Amygdala (tissue), 56 donors: ENCODE measurements around the gene DUSP19.

Source experiments
- DNase-seq, 56 donors: peaks; one replicate each; lab custom pipeline; 2025; lab: John Stamatoyannopoulos, UW

DUSP19 gene

DNA sequence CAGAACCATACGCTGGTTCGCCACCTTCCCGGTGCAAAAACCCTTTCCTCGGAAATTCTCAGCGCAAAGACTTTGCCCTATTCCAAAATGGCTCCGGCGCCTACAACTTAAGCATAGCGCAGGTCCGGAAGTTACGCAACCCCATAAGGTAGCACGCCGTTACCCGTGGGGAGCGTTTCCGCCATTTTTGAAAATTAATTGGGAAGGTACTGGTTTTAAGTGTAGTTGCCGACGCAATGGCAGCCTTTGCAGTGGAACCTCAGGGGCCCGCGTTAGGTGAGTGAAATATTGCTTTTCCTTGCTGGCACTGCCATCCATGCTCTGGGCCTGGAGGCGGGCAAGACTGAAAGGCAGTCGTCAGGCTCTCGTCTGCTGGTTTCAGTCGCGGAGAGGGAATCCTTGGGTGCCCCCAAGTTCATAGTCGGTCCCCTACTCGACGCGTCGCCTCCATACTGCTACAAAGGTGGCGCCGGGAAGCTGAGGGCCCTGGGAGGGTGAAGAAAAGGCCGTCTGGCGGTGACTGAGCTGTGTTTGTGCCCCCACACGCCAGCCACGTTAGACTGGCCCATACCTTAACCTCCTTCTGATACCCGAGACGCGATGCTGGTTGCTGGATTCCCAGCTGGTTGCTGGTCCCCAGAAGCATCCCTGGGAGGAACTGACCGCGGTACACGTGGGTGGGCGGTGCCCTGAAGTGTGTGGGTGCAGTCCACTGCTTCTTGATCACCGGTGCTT lies 45.8 kb downstream of the DUSP19 start, which contains the start of gene NUP35:
NUP35 (plus strand) TSS at position 222 of the 735 bp plus-strand sequence; CDS start at position 237, 15 bp downstream.
- peak; percentile 38 to 93 (median 78) for DNase-seq

GRCh38 chr2:183124957-183125255 lies 46.4 kb downstream of the DUSP19 start:
- no peak for DNase-seq

DNA sequence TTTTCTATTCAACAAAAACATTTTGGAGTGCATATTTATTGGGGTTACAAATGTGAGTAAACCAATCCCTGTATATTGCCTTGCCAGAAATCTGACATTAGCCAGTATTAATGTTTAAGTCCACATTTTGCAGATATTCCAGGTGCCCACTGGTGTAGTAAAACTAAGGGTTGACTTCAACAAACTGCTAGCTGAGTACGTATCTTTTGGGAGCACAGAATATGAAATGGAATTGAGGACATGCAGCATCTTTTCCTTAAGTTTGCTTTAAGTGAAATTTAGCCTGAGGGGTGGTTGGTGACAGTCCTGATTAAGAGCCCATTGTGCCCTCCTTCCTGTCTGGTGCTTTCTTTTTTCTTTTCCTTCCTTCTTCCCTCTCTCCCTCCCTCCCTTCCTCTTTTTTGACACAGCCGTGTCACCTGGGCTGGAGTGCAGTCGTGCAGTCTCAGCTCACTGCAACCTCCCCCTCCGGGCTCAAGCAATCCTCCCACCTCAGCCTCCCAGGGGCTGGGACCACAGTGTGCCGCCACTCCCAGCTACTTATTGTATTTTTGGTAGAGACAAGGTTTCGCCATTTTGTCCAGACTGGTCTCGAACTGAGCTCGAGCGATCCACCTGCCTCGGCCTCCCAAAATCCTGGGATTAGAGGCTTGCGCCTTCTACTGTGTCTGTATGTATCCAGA lies 47.3 kb downstream of the DUSP19 start:
- DNase-seq = no peak

GRCh38 chr2:183126635-183127034 lies 48.1 kb downstream of the DUSP19 start:
- DNase-seq = no peak

DNA sequence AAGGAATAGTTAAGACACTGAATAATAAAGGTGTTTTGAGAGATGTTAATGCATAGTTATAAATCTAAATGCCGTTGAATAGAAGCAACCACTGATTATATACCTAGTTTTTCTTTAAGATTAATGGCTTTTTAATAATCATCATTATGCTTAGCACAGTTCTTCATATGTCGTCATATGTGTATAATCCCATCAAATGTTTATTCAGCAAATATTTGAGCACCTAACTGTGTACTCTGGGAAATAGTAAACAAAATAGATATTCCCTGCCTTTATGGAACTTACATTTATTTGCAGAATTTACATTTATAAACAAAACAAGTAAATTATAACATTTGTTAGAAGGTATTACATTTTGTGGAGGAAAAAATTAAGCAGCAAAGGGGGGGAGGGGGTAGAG lies 55.5 kb downstream of the DUSP19 start:
- no peak for DNase-seq

DNA sequence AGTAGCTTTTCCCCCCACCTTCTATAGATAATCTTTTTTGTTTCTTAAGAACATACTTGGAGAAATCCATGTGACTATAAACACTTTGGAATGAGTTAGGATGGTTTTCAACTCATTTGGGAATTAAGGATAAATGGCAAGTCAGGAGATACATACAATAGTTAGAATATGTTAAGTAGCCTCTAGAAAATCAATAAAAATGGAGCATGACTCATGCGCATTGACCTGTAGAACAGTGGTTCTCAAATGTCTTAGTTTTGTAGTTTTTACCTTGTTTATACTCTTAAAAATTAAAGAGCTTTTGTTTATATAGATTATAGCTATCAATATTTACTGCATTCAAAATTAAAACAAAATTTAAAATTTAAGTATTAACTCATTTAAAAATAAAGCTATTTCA lies 70.4 kb downstream of the DUSP19 start:
- DNase-seq = no peak

GRCh38 chr2:183149489-183149888 lies 70.9 kb downstream of the DUSP19 start:
- DNase-seq = no peak
